ENCODE results near the gene ADNP2. TPM values are rescaled to one million over a fixed set of nuclear protein-coding genes. Genes with fewer than 3 reads are reported as not detected.

The ADNP2 gene
- polyA plus RNA-seq, 3 donors: 20.7 to 26.3 (median 26.1) TPM

DNA sequence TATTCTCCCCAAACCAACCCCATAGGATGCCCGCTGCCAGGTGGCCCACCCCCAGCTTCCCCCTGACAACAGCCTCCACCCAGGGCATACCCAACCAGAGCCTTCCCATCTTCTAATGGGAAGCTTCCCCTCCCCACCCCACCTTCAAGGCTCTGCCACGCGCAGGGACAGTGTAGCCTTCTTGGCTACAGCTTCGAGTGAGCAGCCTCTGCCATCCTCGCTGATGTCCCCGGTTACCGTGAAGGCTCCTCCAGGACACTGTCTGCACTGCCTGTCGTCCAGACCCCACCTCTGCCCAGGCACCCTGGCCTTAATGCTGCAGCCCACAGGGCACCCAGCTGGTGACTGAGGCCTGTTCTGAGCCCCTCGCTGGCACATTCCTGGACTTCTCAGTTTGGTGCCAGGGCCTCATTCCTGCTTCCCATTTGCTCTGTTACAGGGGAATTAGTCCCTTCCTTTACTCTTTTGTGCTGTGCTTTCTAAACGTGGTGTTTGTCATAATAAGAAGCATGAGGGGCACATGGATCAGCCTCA is 13.0 kb upstream of the ADNP2 start:
- DNase-seq: no peak

DNA sequence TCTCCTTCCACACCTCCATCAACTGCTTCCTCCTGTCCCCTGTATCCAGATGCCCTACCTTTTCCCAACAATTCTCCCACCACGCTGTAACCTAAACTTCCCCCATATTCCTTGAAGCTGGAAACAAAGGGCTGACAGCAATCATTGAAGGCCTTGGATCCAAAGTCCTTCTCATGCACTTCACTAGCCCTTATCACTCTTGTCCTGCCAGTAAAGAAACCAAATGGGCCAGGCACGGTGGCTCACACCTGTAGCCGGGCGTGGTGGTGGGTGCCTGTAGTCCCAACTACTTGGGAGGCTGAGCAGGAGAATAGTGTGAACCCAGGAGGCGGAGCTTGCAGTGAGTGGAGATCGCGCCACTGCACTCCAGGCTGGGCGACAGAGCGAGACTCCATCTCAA is 11.9 kb upstream of the ADNP2 start:
- no peak for DNase-seq

DNA sequence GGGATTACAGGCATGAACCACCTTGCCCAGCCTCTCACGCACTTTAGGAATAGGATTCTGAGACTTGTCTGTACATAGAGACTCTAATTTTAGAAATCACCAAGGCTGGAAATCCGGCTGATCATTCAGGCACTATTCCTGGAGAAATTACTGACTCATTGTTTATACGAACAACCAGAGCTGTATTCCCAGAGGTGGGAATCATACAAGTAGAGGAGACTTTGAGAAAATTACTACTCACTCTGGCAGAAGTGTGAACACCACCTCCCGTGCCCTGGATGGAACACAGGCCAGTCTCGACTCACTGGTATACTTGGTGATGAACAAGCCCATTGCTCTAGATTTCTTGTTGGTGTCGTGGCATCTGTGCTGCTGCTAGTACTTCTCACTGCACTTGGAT is 5.8 kb upstream of the ADNP2 start:
- DNase-seq: no peak

GRCh38 chr18:80104364-80104779 is 4.7 kb upstream of the ADNP2 start:
- no peak for DNase-seq

GRCh38 chr18:80105369-80106167 is 3.5 kb upstream of the ADNP2 start:
- no peak for DNase-seq

DNA sequence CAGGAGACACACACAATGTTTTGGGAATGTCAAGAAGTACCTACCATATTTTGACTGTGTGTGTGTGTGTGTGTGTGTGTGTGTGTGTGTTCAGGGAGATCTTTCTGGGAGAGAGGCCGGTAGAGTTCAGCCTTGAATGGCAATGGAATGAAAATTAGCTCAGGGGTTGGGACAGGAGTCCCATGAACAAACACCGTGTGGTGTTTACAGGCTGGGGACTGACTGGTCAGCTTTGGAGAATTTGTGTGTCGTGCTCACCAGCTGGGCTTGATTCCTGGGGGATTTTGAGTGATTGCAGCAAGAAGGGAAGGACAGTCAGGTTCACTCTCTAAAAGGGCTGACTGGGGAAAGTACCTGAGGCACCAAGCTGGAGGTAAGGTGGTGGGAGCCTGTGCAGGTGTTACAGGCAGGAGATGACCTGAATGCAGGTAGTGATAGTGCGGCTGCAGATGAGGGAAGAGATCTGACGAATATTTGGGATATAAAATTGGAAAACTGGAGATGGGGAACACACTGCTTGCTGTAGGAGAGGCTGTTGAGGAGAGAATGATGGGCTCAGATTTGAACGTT is 2.5 kb upstream of the ADNP2 start:
- no peak for DNase-seq

- DNase-seq: no peak
Measured at GRCh38 chr18:80107426-80107825, 1.6 kb upstream of the ADNP2 start.

GRCh38 chr18:80108121-80108536 is 933 bp upstream of the ADNP2 start:
- no peak for DNase-seq

DNA sequence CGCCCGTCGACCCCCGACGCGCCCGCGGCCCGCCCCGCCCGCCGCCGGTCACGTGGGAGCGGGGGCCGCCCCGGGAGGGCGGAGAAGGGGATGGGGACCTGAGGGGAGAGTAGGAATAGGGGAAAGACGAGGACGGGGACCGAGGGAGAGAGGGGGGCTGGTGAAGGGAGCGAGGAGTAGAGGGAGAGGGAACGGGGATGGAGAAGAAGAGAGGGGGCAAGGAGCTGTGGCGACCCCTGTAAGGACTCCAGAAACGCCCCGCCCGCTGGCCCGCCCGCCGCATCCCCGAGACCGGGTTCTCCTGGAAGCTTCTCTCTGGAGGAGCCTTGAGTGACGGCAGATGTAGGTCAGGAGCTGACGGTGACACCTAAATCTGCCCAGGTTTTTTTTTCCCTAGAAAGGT is 615 bp downstream of the ADNP2 start:
- DNase-seq: no peak

DNA sequence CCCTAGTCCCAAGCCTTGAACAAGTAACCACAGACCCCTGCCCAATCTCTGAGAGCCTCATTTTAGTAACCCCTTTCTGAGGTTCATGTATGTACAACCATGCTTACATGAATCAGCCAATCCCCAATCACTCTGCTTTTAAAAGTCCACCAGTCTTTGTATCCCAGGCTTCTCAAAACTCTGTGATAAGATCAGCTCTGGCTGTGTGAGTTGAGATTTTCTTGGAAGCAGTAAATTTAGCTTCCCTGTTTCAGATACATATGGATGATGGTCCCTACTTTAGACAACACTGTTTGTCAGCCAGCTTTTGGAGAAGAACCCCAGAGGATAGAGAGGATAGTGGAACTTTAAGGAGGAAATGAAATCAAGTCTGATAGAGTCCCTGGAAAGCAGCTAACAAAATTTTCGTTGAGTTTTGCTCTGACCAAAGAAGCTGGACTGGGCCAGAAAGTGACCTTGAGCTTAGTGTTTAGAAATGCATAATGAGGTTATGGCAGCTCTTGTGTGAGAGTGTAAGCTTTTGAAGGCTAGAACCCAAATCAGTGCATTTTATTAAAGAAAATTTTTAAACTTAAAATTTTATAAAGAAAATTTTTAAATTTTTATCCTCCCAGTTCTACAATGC is 3.7 kb downstream of the ADNP2 start:
- no peak for DNase-seq

DNA sequence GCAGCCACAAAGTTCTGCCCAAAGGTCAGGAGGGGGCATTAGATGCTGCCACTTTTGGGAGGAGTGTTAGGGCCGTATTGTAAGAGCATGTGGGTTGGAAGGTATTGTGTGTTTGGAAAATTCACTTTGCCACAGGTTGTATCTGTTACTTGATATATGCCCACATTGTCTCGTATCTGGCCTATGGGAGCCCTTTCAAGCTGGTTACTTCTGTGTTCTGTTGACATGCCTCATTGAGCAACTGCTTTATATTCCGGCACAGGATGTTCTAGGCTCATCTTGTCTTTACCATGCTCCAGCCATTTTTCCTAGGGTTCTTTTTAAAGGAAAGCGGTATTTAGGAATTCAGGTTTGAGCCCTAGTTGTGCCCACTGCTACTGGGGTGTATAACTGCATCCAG is 6.0 kb downstream of the ADNP2 start:
- DNase-seq: no peak

DNA sequence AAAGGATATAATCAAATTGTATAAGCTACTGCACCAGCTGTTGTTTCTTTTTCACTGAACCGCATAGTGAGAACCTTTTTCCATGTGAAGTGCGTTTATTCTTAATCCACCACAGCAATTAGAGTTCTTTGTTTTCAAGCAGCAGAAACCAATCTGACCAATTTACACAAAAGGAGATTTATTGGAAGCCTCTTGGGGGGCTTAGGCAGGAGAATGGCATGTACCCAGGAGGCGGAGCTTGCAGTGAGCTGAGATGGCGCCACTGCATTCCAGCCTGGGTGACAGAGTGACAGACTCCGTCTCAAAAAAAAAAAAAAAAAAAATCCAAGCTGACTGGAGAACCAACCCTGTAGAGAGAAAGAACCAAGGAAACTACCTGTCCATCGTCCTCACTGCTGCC is 10.0 kb downstream of the ADNP2 start:
- DNase-seq: no peak

DNA sequence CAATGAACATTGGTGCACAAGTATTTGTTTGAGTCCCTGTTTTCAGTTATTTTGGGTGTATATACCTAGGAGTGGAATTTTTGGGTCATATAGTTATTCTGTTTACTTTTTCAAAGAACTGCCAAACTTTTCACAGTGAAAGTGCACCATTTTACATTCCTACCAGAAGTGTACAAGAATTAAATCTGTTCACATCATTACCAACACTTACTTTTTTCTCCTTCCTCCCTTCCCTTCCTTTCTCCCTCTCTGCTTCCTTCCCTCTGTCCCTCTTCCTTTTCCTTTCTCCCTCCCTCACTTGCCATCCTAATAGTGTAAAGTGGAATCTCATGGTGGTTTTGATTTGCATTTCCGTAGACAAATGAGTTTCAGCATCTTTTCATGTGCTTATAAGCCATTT is 11.9 kb downstream of the ADNP2 start:
- no peak for DNase-seq

DNA sequence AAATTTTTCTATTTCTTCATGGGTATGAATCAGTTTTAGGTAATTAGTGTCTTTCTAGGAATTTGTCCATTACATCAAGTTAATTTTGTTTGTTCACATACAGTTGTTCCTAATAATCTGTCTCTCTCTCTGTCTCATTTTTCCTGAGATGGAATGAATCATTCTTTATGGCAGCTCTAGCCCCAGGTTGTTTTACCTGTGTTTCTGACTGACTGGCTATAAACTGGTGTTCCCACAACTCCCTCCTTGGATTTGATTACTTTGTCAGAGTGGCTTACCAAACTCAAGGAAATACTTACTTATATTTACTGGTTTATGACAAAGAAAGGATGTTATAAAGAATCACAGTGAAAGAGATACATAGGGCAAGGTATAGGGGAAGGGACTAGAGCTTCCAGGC is 15.1 kb downstream of the ADNP2 start:
- DNase-seq: no peak

GRCh38 chr18:80126797-80127196 is 17.7 kb downstream of the ADNP2 start:
- no peak for DNase-seq

GRCh38 chr18:80127635-80128034 is 18.6 kb downstream of the ADNP2 start:
- no peak for DNase-seq

DNA sequence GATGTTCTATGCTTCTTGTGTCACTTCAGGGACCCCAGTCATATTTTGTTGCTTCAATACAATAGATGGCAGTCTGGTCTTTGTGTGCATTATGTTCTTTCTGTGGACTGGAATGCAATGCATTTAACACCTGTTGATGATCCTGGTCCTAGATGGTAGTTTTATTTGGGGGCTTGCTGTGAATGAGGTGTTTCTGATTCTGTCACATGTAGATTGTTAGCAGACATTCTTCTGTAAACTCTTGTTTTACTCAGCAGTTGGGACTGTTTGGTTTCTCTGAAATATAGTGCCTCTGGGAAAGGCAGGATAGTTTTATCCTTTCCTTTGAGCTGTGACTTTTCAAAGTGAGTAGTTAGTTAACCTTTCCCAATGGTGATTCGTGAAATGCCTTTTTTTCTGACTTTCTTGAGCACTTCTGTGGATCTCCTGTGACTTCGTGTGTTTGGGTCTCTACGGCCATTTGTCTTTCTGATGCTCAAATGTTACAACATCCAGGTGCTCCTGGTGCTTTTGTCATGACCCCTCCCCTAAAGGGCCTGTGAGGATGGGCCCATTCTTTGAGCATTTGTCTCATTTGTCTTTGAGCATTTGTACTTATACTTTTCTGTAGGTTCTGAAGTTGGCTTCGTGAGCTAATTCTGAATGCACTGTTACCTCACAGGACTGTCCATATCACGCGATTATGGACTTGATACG is 20.8 kb downstream of the ADNP2 start:
- DNase-seq: no peak

DNA sequence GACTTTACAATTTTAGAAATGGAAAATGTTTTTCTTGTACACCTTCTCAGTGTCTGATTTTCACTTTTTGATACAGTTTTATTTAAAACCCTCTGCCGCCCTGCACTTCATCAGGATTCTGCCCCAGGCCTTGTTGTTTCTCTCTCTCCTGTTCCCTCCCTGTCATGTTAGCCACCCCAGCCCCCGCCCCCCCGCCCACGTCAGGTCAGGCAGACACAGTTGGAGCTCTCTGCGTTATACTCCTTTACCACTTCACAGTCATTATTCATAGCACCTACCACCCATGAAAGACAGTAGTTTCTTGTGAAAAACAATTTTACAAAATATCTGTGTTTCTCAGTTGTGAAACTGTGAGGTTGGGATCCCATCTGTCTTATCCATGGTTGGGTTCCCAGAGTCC is 21.5 kb downstream of the ADNP2 start:
- no peak for DNase-seq

- no peak for DNase-seq
Measured at GRCh38 chr18:80132180-80132812, 23.2 kb downstream of the ADNP2 start.

- DNase-seq: no peak
Measured at GRCh38 chr18:80133124-80133523, 24.1 kb downstream of the ADNP2 start.

- DNase-seq: no peak
Measured at GRCh38 chr18:80135136-80135535, 26.1 kb downstream of the ADNP2 start.

DNA sequence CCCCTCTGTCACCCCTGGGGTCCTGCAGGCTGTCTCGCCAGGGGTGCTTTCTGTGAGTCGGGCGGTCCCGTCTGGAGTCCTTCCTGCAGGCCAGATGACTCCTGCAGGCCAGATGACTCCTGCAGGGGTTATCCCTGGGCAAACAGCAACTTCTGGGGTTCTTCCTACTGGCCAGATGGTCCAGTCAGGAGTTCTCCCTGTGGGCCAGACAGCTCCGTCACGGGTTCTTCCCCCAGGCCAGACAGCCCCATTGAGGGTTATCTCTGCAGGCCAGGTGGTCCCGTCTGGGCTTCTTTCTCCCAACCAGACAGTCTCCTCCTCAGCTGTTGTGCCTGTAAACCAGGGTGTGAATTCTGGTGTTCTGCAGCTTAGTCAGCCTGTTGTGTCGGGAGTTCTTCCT is 27.6 kb downstream of the ADNP2 start:
- no peak for DNase-seq

All from renal pelvis (tissue), 4 donors.